ENCODE results near the gene KCNK5.

The KCNK5 gene

GRCh38 chr6:39154705-39155104, 74.6 kb downstream of the KCNK5 start:
- no peak overlapping the region for H3K4me3 ChIP-seq (ENCODE audit: low read depth, low read length)
- TF ChIP-seq CTCF (IDR thresholded peaks at IDR 0.05; ENCODE audit: low read depth, low read length) (no peak), POLR2A (IDR thresholded peaks at IDR 0.05; ENCODE audit: extremely low read depth, insufficient read length) (no peak), MYC (IDR thresholded peaks at IDR 0.05; ENCODE audit: low read depth, low read length) (no peak)
- TF ChIP-seq, protein P1, sequence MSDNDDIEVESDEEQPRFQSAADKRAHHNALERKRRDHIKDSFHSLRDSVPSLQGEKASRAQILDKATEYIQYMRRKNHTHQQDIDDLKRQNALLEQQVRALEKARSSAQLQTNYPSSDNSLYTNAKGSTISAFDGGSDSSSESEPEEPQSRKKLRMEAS (IDR thresholded peaks at IDR 0.05; ENCODE audit: low read depth, low read length): no peak
- DNase-seq (ENCODE audit: low read depth): no peak

GRCh38 chr6:39153766-39154397, 75.4 kb downstream of the KCNK5 start:
- TF ChIP-seq MYC (IDR thresholded peaks at IDR 0.05; ENCODE audit: low read depth, low read length) (no peak), CTCF (IDR thresholded peaks at IDR 0.05; ENCODE audit: low read depth, low read length) (no peak), POLR2A (IDR thresholded peaks at IDR 0.05; ENCODE audit: extremely low read depth, insufficient read length) (no peak)
- TF ChIP-seq, protein P1 (IDR thresholded peaks at IDR 0.05; ENCODE audit: low read depth, low read length): no peak
- H3K4me3 ChIP-seq (ENCODE audit: low read depth, low read length): no peak overlapping the region
- no peak for DNase-seq (ENCODE audit: low read depth)

- no peak for DNase-seq (ENCODE audit: low read depth)
- TF ChIP-seq CTCF (IDR thresholded peaks at IDR 0.05; ENCODE audit: low read depth, low read length) (no peak), POLR2A (IDR thresholded peaks at IDR 0.05; ENCODE audit: extremely low read depth, insufficient read length) (no peak), MYC (IDR thresholded peaks at IDR 0.05; ENCODE audit: low read depth, low read length) (no peak)
- TF ChIP-seq, protein P1 (IDR thresholded peaks at IDR 0.05; ENCODE audit: low read depth, low read length): no peak
- H3K4me3 ChIP-seq (ENCODE audit: low read depth, low read length): no peak overlapping the region
Measured at GRCh38 chr6:39152262-39152661, 77.0 kb downstream of the KCNK5 start.

DNA sequence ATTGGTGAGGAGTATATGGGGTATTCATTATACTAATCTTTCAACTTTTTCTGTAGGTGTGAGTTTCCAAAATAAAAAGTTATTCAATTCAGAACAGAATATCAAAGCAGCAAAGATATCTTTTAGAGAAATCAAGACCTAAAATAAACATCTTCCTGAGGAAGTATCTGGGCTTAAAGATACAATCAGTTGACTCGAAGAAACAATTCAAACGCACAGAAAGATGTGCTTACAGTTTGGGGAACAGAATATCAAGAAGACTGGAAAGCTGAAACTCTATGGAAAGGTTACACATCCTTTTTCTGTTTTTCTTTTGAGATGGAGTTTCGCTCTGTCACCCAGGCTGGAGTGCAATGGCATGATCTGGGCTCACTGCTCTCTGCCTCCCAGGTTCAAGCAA, 78.1 kb downstream of the KCNK5 start:
- TF ChIP-seq MYC (IDR thresholded peaks at IDR 0.05; ENCODE audit: low read depth, low read length): no peak
- TF ChIP-seq, protein P1 (IDR thresholded peaks at IDR 0.05; ENCODE audit: low read depth, low read length): no peak
- TF ChIP-seq POLR2A (IDR thresholded peaks at IDR 0.05; ENCODE audit: extremely low read depth, insufficient read length): no peak
- no peak for TF ChIP-seq CTCF (IDR thresholded peaks at IDR 0.05; ENCODE audit: low read depth, low read length)
- DNase-seq (ENCODE audit: low read depth): no peak
- no peak overlapping the region for H3K4me3 ChIP-seq (ENCODE audit: low read depth, low read length)

- H3K4me3 ChIP-seq (ENCODE audit: low read depth, low read length): no peak overlapping the region
- TF ChIP-seq MYC (IDR thresholded peaks at IDR 0.05; ENCODE audit: low read depth, low read length): no peak
- TF ChIP-seq CTCF (IDR thresholded peaks at IDR 0.05; ENCODE audit: low read depth, low read length): no peak
- TF ChIP-seq, protein P1 (IDR thresholded peaks at IDR 0.05; ENCODE audit: low read depth, low read length): no peak
- TF ChIP-seq POLR2A (IDR thresholded peaks at IDR 0.05; ENCODE audit: extremely low read depth, insufficient read length): no peak
- DNase-seq (ENCODE audit: low read depth): no peak
Measured at GRCh38 chr6:39144481-39145173, 84.6 kb downstream of the KCNK5 start.

Measured in NB4 (cell line).